T follicular helper cell (primary cell): ENCODE results near the gene SCAMP2.
"Not testable (repeated sequence)": the region's sequence is repeated elsewhere in the genome, so short reads cannot be mapped to it uniquely, and the experiment has no call there.

Experiments used
- DNase-seq: peaks from one replicate; pipeline ENCODE4 v3.0.0-alpha.2; 2020; ENCODE audit warnings: low read depth

Gene SCAMP2

GRCh38 chr15:74889883-74890664 is 16.9 kb upstream of the SCAMP2 start, which contains the start of gene MPI:
Gene MPI, plus strand, starts transcription at chr15:74890042. Its CDS starts 32 bp downstream, at chr15:74890074.
- peak; percentile 78 for DNase-seq

GRCh38 chr15:74889390-74889882 is 16.3 kb upstream of the SCAMP2 start:
- DNase-seq: no peak

- no peak for DNase-seq
These were observed 15.6 kb upstream of the SCAMP2 start for GRCh38 chr15:74888716-74889115.

- DNase-seq: not testable (repeated sequence)
These were observed 14.5 kb upstream of the SCAMP2 start for GRCh38 chr15:74887537-74888193.

- no peak for DNase-seq
These were observed 12.3 kb upstream of the SCAMP2 start for GRCh38 chr15:74885461-74885860.

- DNase-seq: no peak
These were observed 11.5 kb upstream of the SCAMP2 start for GRCh38 chr15:74884428-74885223.

GRCh38 chr15:74882528-74882927 is 9.4 kb upstream of the SCAMP2 start:
- no peak for DNase-seq

- DNase-seq: no peak
These were observed 5.1 kb upstream of the SCAMP2 start for GRCh38 chr15:74878273-74878672.

GRCh38 chr15:74873756-74874424 is 725 bp upstream of the SCAMP2 start:
- DNase-seq: no peak

GRCh38 chr15:74872702-74873035 is 496 bp downstream of the SCAMP2 start:
- DNase-seq: no peak

- DNase-seq: no peak
These were observed 2.5 kb downstream of the SCAMP2 start for GRCh38 chr15:74870436-74871215.

GRCh38 chr15:74869726-74870407 is 3.3 kb downstream of the SCAMP2 start:
- DNase-seq: no peak

GRCh38 chr15:74869372-74869725 is 3.8 kb downstream of the SCAMP2 start:
- DNase-seq: no peak

- DNase-seq: no peak
These were observed 5.1 kb downstream of the SCAMP2 start for GRCh38 chr15:74868059-74868458.

GRCh38 chr15:74867466-74868038 is 5.6 kb downstream of the SCAMP2 start:
- no peak for DNase-seq

- no peak for DNase-seq
These were observed 7.1 kb downstream of the SCAMP2 start for GRCh38 chr15:74866090-74866489.

- no peak for DNase-seq
These were observed 7.8 kb downstream of the SCAMP2 start for GRCh38 chr15:74865316-74865715.

- DNase-seq: no peak
These were observed 8.9 kb downstream of the SCAMP2 start for GRCh38 chr15:74864296-74864695.

- no peak for DNase-seq
These were observed 9.7 kb downstream of the SCAMP2 start for GRCh38 chr15:74863239-74864056.
